ENCODE data around the gene ARHGAP44.

GRCh38 chr17:12959441-12959840, 170.1 kb downstream of the ARHGAP44 start:
- TF ChIP-seq EZH2phosphoT487 (IDR thresholded peaks at IDR 0.05; ENCODE audit: unreplicated experiment) = no peak
- no peak for TF ChIP-seq CREB1 (CRISPR knock-in tag; IDR thresholded peaks at IDR 0.05; ENCODE audit: low read depth)
- TF ChIP-seq, protein P1, sequence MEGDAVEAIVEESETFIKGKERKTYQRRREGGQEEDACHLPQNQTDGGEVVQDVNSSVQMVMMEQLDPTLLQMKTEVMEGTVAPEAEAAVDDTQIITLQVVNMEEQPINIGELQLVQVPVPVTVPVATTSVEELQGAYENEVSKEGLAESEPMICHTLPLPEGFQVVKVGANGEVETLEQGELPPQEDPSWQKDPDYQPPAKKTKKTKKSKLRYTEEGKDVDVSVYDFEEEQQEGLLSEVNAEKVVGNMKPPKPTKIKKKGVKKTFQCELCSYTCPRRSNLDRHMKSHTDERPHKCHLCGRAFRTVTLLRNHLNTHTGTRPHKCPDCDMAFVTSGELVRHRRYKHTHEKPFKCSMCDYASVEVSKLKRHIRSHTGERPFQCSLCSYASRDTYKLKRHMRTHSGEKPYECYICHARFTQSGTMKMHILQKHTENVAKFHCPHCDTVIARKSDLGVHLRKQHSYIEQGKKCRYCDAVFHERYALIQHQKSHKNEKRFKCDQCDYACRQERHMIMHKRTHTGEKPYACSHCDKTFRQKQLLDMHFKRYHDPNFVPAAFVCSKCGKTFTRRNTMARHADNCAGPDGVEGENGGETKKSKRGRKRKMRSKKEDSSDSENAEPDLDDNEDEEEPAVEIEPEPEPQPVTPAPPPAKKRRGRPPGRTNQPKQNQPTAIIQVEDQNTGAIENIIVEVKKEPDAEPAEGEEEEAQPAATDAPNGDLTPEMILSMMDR (conservative IDR thresholded peaks at IDR 0.05; ENCODE audit: low read depth in 2 of 2) = no peak

Measured in GM23338 (cell line).